ENCODE results near the gene OSBPL1A. TPM values are rescaled to one million over a fixed set of nuclear protein-coding genes. Genes with fewer than 3 reads are reported as not detected.

Gene OSBPL1A
- total RNA-seq, 1 experiment from 2014 or later: 53.1 TPM

GRCh38 chr18:24181806-24182205 is 215.8 kb downstream of the OSBPL1A start:
- no peak for ATAC-seq
- no peak for TF ChIP-seq IRF1 (CRISPR knock-in tag; IDR thresholded peaks at IDR 0.05)
- no peak for TF ChIP-seq ZBTB43 (CRISPR knock-in tag; IDR thresholded peaks at IDR 0.05)
- TF ChIP-seq ZSCAN18 (CRISPR knock-in tag; IDR thresholded peaks at IDR 0.05): no peak
- no peak for TF ChIP-seq SMAD3 (CRISPR knock-in tag; IDR thresholded peaks at IDR 0.05; ENCODE audit: borderline replicate concordance)
- no peak for DNase-seq (ENCODE audit: low spot score)
- H3K9me3 Mint-ChIP-seq: no peaks in the 10 kb centered on the region
- ChIA-PET CTCF (no interaction called here), POLR2A (interaction anchor here (0.6 kb wide), 1 partner anchor 42 kb away, joined by 4 read pairs; no protein-coding TSS in a partner anchor)
- peaks cover 21% of the 10 kb centered on the region for H3K4me1 Mint-ChIP-seq
- H3K27ac Mint-ChIP-seq: peak overlapping the region; percentile 71; the same call in 1 of the 2 replicates
- H3K4me3 Mint-ChIP-seq: no peak overlapping the region
- H3K27me3 Mint-ChIP-seq (ENCODE audit: low read depth): no peaks in the 10 kb centered on the region
- H3K36me3 Mint-ChIP-seq: peaks cover 8% of the 10 kb centered on the region; the same call in 1 of the 2 replicates

GRCh38 chr18:24180048-24180447 is 217.6 kb downstream of the OSBPL1A start:
- Mint-ChIP-seq H3K27ac (no peak overlapping the region), H3K27me3 (ENCODE audit: low read depth) (no peaks in the 10 kb centered on the region), H3K4me1 (peaks cover 24% of the 10 kb centered on the region), H3K4me3 (no peak overlapping the region), H3K9me3 (no peaks in the 10 kb centered on the region), H3K36me3 (peaks cover 17% of the 10 kb centered on the region)
- POLR2A ChIA-PET: no interaction called here
- no peak for ATAC-seq
- CTCF ChIA-PET: no interaction called here
- DNase-seq (ENCODE audit: low spot score): no peak
- no peak for TF ChIP-seq CTCF (IDR thresholded peaks at IDR 0.05)
- TF ChIP-seq USF1 (CRISPR knock-in tag; IDR thresholded peaks at IDR 0.05): no peak
- TF ChIP-seq TEAD4 (CRISPR knock-in tag; IDR thresholded peaks at IDR 0.05): no peak
- no peak for TF ChIP-seq ATF6 (CRISPR knock-in tag; IDR thresholded peaks at IDR 0.05)
- TF ChIP-seq GABPB1 (CRISPR knock-in tag; IDR thresholded peaks at IDR 0.05): no peak
- TF ChIP-seq ZNF423 (CRISPR knock-in tag; IDR thresholded peaks at IDR 0.05): no peak
- no peak for TF ChIP-seq CREB1 (CRISPR knock-in tag; IDR thresholded peaks at IDR 0.05)
- no peak for TF ChIP-seq ZNF281 (CRISPR knock-in tag; IDR thresholded peaks at IDR 0.05)
- TF ChIP-seq HMGXB4 (CRISPR knock-in tag; IDR thresholded peaks at IDR 0.05): no peak
- no peak for TF ChIP-seq ZBTB21 (CRISPR knock-in tag; IDR thresholded peaks at IDR 0.05; ENCODE audit: borderline replicate concordance)
- TF ChIP-seq ZNF232 (CRISPR knock-in tag; IDR thresholded peaks at IDR 0.05): no peak
- no peak for TF ChIP-seq CREM (CRISPR knock-in tag; IDR thresholded peaks at IDR 0.05)
- TF ChIP-seq PRDM15 (CRISPR knock-in tag; IDR thresholded peaks at IDR 0.05): no peak

Data from WTC11 (cell line).